HG03520 (cell line): Measurements from ENCODE around the gene MEIS2.

Source experiments
- ATAC-seq: cut with Tn5 transposase; IDR thresholded peaks from one replicate; pipeline ENCODE4 v1.9.1; 2021; ENCODE audit warnings: mild to moderate bottlenecking, moderate library complexity; ENCODE audit not compliant: unreplicated experiment

Gene MEIS2

GRCh38 chr15:37112971-37113670 is 12.8 kb upstream of the MEIS2 start:
- ATAC-seq, result no peak

- no peak for ATAC-seq
Measured at GRCh38 chr15:37112171-37112570, 11.8 kb upstream of the MEIS2 start.

- no peak for ATAC-seq
Measured at GRCh38 chr15:37111427-37111717, 11.0 kb upstream of the MEIS2 start.

GRCh38 chr15:37109872-37110572 is 9.7 kb upstream of the MEIS2 start:
- ATAC-seq, result no peak

GRCh38 chr15:37109168-37109871 is 9.0 kb upstream of the MEIS2 start:
- no peak for ATAC-seq

GRCh38 chr15:37108381-37109167 is 8.2 kb upstream of the MEIS2 start:
- ATAC-seq, result no peak

GRCh38 chr15:37107744-37108380 is 7.5 kb upstream of the MEIS2 start:
- no peak for ATAC-seq

- ATAC-seq, result no peak
Measured at GRCh38 chr15:37107071-37107743, 6.9 kb upstream of the MEIS2 start.

GRCh38 chr15:37106490-37107001 is 6.2 kb upstream of the MEIS2 start:
- ATAC-seq, result no peak

GRCh38 chr15:37105889-37106288 is 5.5 kb upstream of the MEIS2 start:
- no peak for ATAC-seq

GRCh38 chr15:37105029-37105428 is 4.7 kb upstream of the MEIS2 start:
- ATAC-seq, result no peak

GRCh38 chr15:37104424-37104981 is 4.2 kb upstream of the MEIS2 start:
- ATAC-seq, result no peak

- no peak for ATAC-seq
Measured at GRCh38 chr15:37103475-37104423, 3.4 kb upstream of the MEIS2 start.

- no peak for ATAC-seq
Measured at GRCh38 chr15:37103163-37103435, 2.8 kb upstream of the MEIS2 start.

GRCh38 chr15:37102305-37103162 is 2.2 kb upstream of the MEIS2 start:
- ATAC-seq, result no peak

- no peak for ATAC-seq
Measured at GRCh38 chr15:37101980-37102304, 1.6 kb upstream of the MEIS2 start.

GRCh38 chr15:37100966-37101215 is 542 bp upstream of the MEIS2 start:
- no peak for ATAC-seq

GRCh38 chr15:37099319-37100108 is 835 bp downstream of the MEIS2 start:
- ATAC-seq, result no peak
